HG03432 (cell line): ENCODE results near the gene TSKU.
"Not testable (repeated sequence)": the region's sequence is repeated elsewhere in the genome, so short reads cannot be mapped to it uniquely, and the experiment has no call there.

ENCODE experiments used
- ATAC-seq: cut with Tn5 transposase; IDR thresholded peaks from one replicate; pipeline ENCODE4 v1.9.1; 2021; ENCODE audit warnings: mild to moderate bottlenecking, moderate library complexity; ENCODE audit not compliant: unreplicated experiment

TSKU gene

GRCh38 chr11:76799066-76799804 is 16.1 kb downstream of the TSKU start:
- ATAC-seq, result peak; percentile 89

DNA sequence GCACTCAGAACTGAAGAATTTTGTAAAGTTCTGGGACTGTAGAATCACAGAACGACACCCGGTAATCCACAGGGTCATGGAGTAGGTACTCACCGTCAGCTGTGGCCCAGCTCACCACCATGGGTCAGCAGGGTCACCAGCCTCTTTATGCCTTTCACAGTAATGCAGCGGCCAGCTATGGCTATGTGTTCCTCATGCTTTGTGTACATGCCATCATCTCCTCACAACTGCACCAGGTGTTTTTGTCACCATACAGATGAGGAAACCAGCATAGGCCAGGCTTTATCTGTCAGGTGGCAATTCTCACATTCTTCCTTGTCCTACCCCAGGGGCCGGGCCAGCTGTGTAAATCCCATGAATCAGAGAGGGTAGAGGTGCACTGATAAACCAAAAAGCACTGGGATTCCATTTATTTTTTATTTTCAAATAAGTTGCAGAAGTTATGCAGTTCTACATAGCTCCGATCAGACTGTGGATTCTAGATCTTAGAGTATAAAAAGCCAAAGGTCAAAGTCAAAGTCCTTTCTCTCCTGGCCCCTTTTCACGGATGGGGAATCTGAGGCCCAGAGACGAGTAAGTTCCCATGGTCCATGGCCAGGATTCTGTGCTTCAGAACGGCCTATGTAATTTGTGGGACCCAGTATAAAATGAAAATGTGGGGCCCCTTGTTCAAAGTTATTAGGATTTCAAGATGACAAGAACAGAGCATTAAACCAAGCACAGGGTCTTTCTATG is 17.5 kb downstream of the TSKU start:
- no peak for ATAC-seq

DNA sequence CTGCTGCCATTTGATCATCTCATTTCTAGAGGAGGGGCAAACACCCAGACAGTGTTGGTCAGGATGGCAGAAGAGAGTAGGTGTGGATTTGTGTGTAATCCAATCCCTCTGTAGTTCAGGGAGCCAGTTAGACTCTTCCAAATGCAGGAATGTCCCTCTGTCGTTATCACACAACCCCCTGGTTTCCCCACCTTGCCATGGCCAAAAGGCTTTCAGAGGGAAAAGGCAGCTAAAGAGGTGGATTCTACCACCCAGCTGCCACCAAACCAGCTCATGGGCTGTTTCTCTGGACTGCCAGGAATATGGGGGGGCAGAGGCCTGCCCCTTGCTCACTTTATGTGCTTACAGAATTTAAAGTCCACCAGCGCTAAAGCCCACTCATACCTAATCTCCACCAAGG is 18.1 kb downstream of the TSKU start:
- no peak for ATAC-seq

- ATAC-seq, result no peak
Observed at GRCh38 chr11:76801736-76802135, 18.6 kb downstream of the TSKU start.

GRCh38 chr11:76802151-76802550 is 19.0 kb downstream of the TSKU start:
- no peak for ATAC-seq

DNA sequence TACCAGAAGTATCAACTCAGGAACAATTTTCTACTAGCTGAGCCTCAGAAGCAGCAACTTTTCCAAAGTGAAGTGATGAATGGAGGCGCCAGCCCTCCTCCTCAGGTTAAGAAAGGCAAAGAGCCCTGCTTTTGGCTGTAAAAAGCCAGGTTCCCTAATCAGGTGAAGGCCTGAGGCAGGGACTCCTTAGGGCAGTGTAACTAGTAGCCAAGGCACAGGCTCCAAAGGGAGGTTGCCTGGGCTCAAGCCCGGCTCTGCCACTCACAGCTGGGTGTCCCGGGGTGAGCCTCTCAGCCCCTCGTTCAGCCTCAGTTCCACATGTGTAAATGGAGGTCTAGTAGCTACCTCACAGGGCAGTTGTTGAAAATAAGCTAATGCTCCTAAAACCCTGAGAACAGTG is 19.5 kb downstream of the TSKU start:
- ATAC-seq, result no peak

DNA sequence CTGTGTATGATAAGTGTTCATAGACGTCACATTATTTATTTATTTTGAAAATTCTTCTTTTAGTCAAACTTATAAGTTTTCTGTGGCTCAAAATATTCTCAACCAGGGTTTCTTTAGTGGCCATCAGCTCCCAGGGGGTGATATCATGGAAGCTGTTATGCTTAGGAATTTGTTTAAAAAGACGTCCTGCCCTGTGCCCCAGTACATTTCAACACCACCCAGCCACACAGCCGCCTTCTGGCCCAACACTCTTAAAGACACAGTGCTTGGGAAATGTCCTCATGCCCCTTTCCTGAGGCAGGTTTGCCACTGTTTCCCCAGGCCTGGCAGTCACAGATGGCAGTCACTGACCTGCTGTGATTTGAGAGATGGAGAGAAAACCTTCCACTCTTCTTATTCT is 19.9 kb downstream of the TSKU start:
- no peak for ATAC-seq

DNA sequence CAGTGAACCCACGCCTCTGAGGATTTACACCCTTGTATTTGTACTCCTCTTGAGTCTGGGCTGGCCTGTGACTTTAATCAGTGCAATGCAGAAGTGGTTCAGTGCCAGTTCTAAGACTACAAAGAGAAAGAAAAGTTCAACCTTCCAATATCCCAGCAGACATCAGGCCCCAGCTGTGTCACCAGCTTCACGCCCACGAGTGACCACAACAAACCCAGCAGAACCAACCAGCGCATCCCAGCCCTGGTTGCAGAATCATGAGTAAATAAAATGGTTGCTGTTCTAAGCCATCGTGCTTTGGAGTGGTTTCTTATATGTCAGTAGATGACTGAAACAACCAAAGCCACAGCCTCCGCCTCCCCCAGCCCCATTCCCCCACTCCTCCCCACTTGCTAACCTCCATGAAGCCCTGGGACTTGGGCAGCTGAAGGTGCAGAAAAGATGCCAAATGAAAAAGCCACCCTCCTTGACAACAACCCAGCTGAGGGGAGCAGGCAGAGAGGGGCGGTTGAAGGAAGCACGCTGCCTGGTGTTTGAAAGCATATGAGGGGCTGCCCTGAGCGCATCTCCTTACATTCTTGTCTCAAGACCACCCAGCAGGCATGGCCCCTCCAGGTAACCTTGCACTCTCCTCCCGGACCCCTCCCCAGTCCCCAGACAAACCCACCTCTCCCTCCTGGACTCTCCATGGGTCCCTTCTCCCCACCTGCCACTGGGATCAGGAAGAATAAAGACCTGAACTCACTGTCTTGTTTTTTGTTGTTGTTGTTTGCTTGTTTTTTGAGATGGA is 20.9 kb downstream of the TSKU start:
- no peak for ATAC-seq

DNA sequence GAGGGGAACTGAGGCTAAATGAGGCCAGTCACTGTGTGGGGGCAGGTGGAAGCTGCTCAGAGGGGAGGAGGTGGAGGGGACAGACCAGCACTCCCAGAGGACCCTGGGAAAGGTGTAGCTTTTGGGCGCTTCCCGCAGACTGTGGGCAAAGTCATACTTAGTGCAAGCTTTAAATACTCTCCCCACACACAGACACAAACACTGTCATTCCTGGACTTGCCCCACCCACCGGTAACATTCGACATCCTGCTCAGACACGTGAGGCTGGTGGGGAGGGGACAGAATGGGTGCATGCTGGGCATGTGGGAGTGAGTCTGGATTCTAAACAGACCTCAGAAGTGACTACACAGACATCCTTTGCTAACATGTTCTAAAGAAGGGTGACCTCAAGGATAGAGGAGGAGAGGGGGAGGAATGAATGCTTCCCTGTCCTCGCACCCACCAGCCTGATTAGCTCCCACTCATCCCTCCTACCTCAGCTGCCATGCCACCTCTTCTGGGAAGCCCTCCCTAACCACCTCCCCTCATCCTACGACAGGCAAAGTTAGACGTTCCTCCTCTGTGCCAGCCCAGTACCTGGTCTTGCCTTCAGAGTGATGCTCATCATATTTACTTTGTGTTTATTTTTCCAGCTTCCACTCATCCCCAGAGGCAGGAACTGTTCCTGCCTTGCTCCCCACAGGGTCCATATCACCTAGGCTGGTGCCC is 22.2 kb downstream of the TSKU start:
- ATAC-seq, result no peak

DNA sequence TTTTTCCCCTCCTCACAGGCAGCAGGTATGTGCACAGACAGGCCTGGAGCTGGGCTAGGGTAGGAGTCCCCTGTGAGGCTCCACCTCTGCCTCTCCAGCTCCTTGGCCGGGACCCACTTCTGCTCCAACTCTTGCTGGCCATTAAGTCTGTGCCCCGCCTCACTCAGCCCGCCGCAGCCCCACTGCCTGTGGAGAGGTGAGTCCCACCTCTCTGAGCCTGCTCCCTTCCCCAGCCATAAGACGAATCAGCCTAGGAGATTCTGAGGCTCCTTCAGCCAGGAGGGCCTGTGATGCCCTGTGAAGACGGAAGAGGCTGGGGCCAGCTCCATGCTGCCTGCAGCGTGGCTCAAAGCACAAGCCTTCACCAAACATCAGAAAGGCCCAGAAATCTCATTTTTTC is 23.0 kb downstream of the TSKU start:
- ATAC-seq, result no peak

DNA sequence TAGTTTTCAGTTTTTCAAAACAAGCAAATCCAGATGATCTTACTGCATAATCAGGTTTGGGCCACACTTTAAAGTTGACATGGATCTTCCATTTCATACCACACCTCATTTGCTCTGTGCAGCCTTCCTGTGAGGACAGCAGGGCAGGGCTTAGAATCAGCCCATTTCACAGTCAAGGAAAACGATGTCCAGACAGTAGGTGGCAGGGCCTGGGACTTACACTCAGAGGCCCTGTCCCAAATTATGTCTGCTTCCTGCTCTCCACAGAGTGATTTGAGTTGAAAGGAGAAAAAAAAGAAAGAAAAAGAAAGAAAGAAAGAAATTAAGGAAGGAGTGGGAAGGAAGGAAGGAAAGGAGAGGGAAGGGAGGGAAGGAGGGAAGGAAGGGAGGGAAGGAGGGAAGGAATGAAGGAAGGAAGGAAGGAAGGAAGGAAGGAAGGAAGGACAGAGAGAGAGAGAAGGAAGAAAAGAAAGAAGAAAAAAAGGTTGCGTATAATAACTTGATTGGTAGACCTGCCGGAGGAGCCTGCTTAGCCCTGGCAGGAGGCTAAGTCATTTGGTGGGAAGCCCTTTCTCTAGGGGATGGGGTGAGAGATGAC is 23.6 kb downstream of the TSKU start:
- ATAC-seq, result no peak

- no peak for ATAC-seq
Observed at GRCh38 chr11:76807206-76807875, 24.2 kb downstream of the TSKU start.

GRCh38 chr11:76808171-76808570 is 25.0 kb downstream of the TSKU start:
- ATAC-seq, result no peak

- ATAC-seq, result no peak
Observed at GRCh38 chr11:76808996-76809395, 25.8 kb downstream of the TSKU start.

DNA sequence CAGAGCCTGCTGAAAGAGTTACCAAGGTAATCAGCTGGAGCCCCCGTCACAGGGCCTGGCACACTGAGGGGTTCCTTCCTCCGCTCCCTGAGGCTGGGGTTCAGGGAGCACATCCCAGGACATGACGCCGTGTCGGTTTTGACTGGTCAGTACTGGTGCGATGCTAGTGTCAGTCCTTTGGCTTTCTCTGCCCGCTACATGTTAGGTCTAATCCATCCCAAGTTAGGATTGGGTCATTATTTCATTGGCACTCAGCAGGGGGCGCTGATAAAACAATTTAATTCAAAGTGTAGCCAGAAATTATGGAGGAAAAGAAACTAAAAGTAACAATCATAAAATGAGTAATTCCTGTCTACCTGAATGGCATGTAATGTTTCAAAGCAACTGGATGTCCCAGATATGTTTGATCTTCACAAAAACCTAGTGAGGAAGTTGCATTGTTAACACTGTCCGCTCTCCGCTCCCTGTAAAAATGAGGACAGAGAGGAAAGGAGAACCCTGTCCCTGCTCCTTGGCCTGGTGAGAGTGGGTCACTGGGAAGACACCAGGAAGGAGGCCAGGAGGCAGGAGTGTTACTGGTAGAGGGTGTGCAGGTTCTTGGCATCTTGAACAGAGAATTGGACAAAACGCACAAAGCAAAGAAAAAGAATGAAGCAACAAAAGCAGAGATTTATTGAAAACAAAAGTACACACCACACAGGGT is 27.1 kb downstream of the TSKU start:
- no peak for ATAC-seq

- no peak for ATAC-seq
Observed at GRCh38 chr11:76811259-76811658, 28.1 kb downstream of the TSKU start.

DNA sequence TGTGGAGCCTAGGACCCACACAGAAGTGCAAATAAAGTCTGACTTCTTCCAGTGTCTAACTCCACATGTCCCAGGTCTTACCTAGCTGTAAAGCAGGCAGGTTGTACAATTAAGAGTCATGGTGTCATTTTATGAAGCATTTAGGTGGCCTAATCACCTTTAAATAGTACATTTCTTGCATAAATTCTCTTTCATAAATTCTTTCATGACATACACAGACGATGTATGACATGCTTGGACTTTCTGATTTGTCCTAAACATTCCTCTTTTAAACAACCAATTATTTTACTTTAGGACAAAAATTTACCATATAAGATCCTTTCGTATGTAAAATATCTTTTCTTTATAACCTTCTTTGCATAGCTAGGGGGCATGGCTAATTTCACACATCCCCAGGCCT is 31.3 kb downstream of the TSKU start:
- ATAC-seq, result no peak

DNA sequence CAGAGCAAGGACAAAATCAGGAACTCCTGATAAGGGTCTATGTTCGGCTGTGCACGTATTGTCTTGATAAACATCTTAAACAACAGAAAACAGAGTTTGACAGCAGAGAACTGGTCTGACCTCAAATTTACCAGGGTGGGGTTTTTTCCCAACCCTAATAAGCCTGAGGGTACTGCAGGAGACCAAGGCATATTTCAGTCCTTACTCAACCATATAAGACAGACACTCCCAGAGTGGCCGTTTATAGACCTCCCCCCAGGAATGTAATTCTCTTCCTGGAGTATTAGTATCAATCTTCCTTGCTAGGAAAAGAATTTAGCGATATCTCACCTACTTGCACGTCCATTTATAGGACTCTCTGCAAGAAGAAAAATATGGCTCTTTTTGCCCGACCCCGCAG is 32.5 kb downstream of the TSKU start:
- ATAC-seq, result not testable (repeated sequence)

GRCh38 chr11:76820184-76820566 is 37.0 kb downstream of the TSKU start:
- ATAC-seq, result no peak

- not testable (repeated sequence) for ATAC-seq
Observed at GRCh38 chr11:76821396-76821795, 38.2 kb downstream of the TSKU start.
